Esophagus muscularis mucosa (tissue), 4 donors: ENCODE data around the gene BICD1. TPM values are rescaled to one million over a fixed set of nuclear protein-coding genes. Genes with fewer than 3 reads are reported as not detected.

Source experiments
- DNase-seq: peaks from one replicate; pipeline ENCODE4 v3.0.0-alpha.2; 2017; ENCODE audit errors: extremely low spot score
- H3K27ac ChIP-seq, 4 donors: fragments of 200-600 bp; sonication (generic); replicated peaks in 1 of 4; 1 replicate in 3 of 4; 2 replicates in 1 of 4; pipeline ENCODE4 v1.5.1; 2016 to 2019; ENCODE audit warnings: mild to moderate bottlenecking in 1 of 4
- H3K27me3 ChIP-seq, 4 donors: fragments of 200-600 bp; sonication (generic); one replicate each; pipeline versions ENCODE4 v1.5.1 to v1.6.0; 2016 to 2019
- H3K36me3 ChIP-seq, 4 donors: fragments of 200-600 bp; sonication (generic); one replicate each; pipeline ENCODE4 v1.5.1; 2016 to 2019
- H3K4me1 ChIP-seq, 4 donors: fragments of 200-600 bp; sonication (generic); one replicate each; pipeline ENCODE4 v1.5.1; 2016 to 2019
- H3K4me3 ChIP-seq, 4 donors: fragments of 200-600 bp; sonication (generic); 1 replicate in 2 of 4; 2 replicates in 2 of 4; pipeline ENCODE4 v1.5.1; 2016 to 2019; ENCODE audit warnings: mild to moderate bottlenecking in 4 of 4, moderate library complexity in 1 of 4
- H3K9me3 ChIP-seq, 4 donors: fragments of 200-600 bp; sonication (generic); 1 replicate in 3 of 4; 2 replicates in 1 of 4; pipeline ENCODE4 v1.5.1; 2016 to 2019
- CTCF ChIP-seq, 3 experiments: fragments of 200-600 bp in 2 of 3; fragments of 450-650 bp in 1 of 3; sonication (generic) in 2 of 3; IDR thresholded peaks; one replicate each; pipeline ENCODE4 v1.5.1; 2017 to 2019; ENCODE audit warnings: antibody characterized with exemption in 3 of 3, mild to moderate bottlenecking in 2 of 3, moderate library complexity in 1 of 3
- EP300 ChIP-seq: sonication (generic); formaldehyde crosslinking; IDR thresholded peaks from one replicate; pipeline ENCODE4 v1.6.1; 2017; ENCODE audit warnings: antibody characterized with exemption
- POLR2A ChIP-seq: fragments of 450-650 bp; IDR thresholded peaks from one replicate; pipeline ENCODE4 v1.6.1; 2017; ENCODE audit warnings: antibody characterized with exemption, moderate library complexity, mild to moderate bottlenecking, low read depth
- POLR2AphosphoS5 ChIP-seq, 2 donors: sonication (generic); formaldehyde crosslinking; IDR thresholded peaks; one replicate each; pipeline ENCODE4 v1.6.1; 2017; ENCODE audit warnings: antibody characterized with exemption in 2 of 2
- WGBS: methylation state at CpG from one replicate; pipeline ENCODE4 v1.1.5; 2018; 5-methylcytosine and 5-hydroxymethylcytosine counted together
- intact Hi-C: fragments of 100-400 bp; cut with DNase I; formaldehyde crosslinking; loops from one replicate; pipeline ENCODE4 v1.15.1; 2023
- total RNA-seq, 4 donors: library from RNA; depleted of rRNA; stranded (reverse); fragments of >200 nt; gene quantifications; one replicate each; pipeline versions ENCODE4 v1.1.0 to v1.2.1, GENCODE V29; 2016

The BICD1 gene
- total RNA-seq, 4 donors from 2014 or later = 6.8 to 14.1 (median 10.2) TPM

- 91% methylated on average over 4 of the region's 4 CpGs for WGBS
- intact Hi-C loops = no loop called here
- Histone ChIP-seq H3K27ac (no peak overlapping the region), H3K4me1 (no peaks in the 10 kb centered on the region), H3K27me3 (no peaks in the 10 kb centered on the region), H3K9me3 (no peaks in the 10 kb centered on the region), H3K4me3 (no peak overlapping the region), H3K36me3 (peaks cover 0 to 30% (median 19%) of the 10 kb centered on the region in 4 donors)
- no peak for TF ChIP-seq CTCF (IDR thresholded peaks at IDR 0.05)
- no peak for TF ChIP-seq EP300
- no peak for TF ChIP-seq POLR2AphosphoS5 (IDR thresholded peaks at IDR 0.05)
- no peak for TF ChIP-seq POLR2A
- DNase-seq = no peak
These were observed 229.6 kb downstream of the BICD1 start for GRCh38 chr12:32336261-32336660.

GRCh38 chr12:32343496-32343895 is 236.8 kb downstream of the BICD1 start:
- WGBS = 97% methylated on average over 1 of the region's 1 CpG
- Histone ChIP-seq H3K27me3 (no peaks in the 10 kb centered on the region), H3K36me3 (peaks cover 0 to 25% (median 8%) of the 10 kb centered on the region in 4 donors), H3K4me1 (no peaks in the 10 kb centered on the region), H3K4me3 (no peak overlapping the region), H3K27ac (no peak overlapping the region), H3K9me3 (no peaks in the 10 kb centered on the region)
- intact Hi-C loops = no loop called here
- TF ChIP-seq POLR2AphosphoS5 (IDR thresholded peaks at IDR 0.05) = no peak
- no peak for TF ChIP-seq EP300
- TF ChIP-seq CTCF (IDR thresholded peaks at IDR 0.05) = no peak
- TF ChIP-seq POLR2A = no peak
- no peak for DNase-seq

GRCh38 chr12:32344047-32344446 is 237.4 kb downstream of the BICD1 start:
- WGBS = 90% methylated on average over 7 of the region's 7 CpGs
- no peak for DNase-seq
- H3K4me3 ChIP-seq = no peak overlapping the region

GRCh38 chr12:32353540-32353939 is 246.9 kb downstream of the BICD1 start:
- H3K4me3 ChIP-seq = no peak overlapping the region
- intact Hi-C loops = no loop called here

More at GRCh38 chr12:32344047-32344446, 237.4 kb downstream of the BICD1 start:
- H3K27ac ChIP-seq = no peak overlapping the region
- H3K36me3 ChIP-seq = peaks cover 0 to 22% (median 7%) of the 10 kb centered on the region in 4 donors
- H3K27me3 ChIP-seq = no peaks in the 10 kb centered on the region
- H3K4me1 ChIP-seq = no peaks in the 10 kb centered on the region
- H3K9me3 ChIP-seq = no peaks in the 10 kb centered on the region
- TF ChIP-seq CTCF (IDR thresholded peaks at IDR 0.05) (no peak), POLR2AphosphoS5 (IDR thresholded peaks at IDR 0.05) (no peak), EP300 (no peak), POLR2A (no peak)
- intact Hi-C loops = no loop called here

More at GRCh38 chr12:32353540-32353939, 246.9 kb downstream of the BICD1 start:
- no peaks in the 10 kb centered on the region for H3K9me3 ChIP-seq
- DNase-seq = no peak
- H3K27me3 ChIP-seq = no peaks in the 10 kb centered on the region
- no peak overlapping the region for H3K27ac ChIP-seq
- H3K4me1 ChIP-seq = no peaks in the 10 kb centered on the region
- WGBS = 76% methylated on average over 1 of the region's 1 CpG
- peaks cover 0 to 2% (median 0%) of the 10 kb centered on the region in 4 donors for H3K36me3 ChIP-seq
- TF ChIP-seq POLR2A (no peak), EP300 (no peak), CTCF (IDR thresholded peaks at IDR 0.05) (no peak), POLR2AphosphoS5 (IDR thresholded peaks at IDR 0.05) (no peak)
